SK-N-MC (cell line): ENCODE results near the gene IGFBP3.

ENCODE experiments used
- EZH2 ChIP-seq: fragments of 200-600 bp; sonication (generic); IDR thresholded peaks from one replicate; pipeline ENCODE4 v1.6.1; 2017; ENCODE audit warnings: antibody characterized with exemption
- FOXP2 ChIP-seq: optimal IDR thresholded peaks from 2 replicates; pipeline ENCODE3; 2011; ENCODE audit warnings: mild to moderate bottlenecking, moderate library complexity; ENCODE audit not compliant: insufficient read depth; ENCODE audit errors: extremely low read length, control extremely low read depth
- POLR2AphosphoS5 ChIP-seq: IDR thresholded peaks from 2 replicates; pipeline ENCODE4 v1.6.1; 2012; ENCODE audit warnings: mild to moderate bottlenecking, low read depth, low read length, borderline replicate concordance

- TF ChIP-seq POLR2AphosphoS5, result no peak
- no peak for TF ChIP-seq EZH2
- no peak for TF ChIP-seq FOXP2
Measured at GRCh38 chr7:45955286-45955685, 34.2 kb upstream of the IGFBP3 start.
